LNCaP clone FGC (cell line): ENCODE results near the gene IGF2BP3.

Source experiments
- DNase-seq: peaks from one replicate; pipeline ENCODE4 v3.0.0-alpha.2; 2011; ENCODE audit warnings: low read depth
- H3K4me3 ChIP-seq: 2 replicates; pipeline ENCODE4 v1.5.1; 2011; ENCODE audit warnings: mild to moderate bottlenecking, low read depth, low read length, control low read depth
- TF ChIP-seq, protein P1 (sequence below): IDR thresholded peaks from 2 replicates; pipeline ENCODE4 v1.5.1; 2012; ENCODE audit warnings: mild to moderate bottlenecking; ENCODE audit not compliant: control insufficient read depth, insufficient read depth; ENCODE audit errors: extremely low read depth

Gene IGF2BP3

DNA sequence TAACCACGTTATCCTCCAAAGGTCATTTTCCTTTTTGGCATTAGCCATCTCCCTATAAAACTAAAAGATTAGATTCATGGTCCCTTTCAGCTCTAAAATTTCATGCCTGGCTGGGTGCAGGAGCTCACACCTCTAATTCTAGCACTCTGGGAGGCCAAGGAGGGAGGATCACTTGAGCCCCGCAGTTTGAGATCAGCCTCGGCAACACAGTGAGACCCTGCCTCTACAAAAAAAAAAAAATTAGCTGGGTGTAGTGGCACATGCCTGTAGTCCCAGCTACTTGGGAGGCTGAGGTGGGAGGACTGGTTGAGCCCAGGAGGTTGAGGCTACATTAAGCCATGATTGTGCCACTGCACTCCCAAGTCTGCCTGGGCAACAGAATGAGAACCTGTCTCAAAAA is 114.1 kb downstream of the IGF2BP3 start:
- no peak overlapping the region for H3K4me3 ChIP-seq
- TF ChIP-seq, protein P1, sequence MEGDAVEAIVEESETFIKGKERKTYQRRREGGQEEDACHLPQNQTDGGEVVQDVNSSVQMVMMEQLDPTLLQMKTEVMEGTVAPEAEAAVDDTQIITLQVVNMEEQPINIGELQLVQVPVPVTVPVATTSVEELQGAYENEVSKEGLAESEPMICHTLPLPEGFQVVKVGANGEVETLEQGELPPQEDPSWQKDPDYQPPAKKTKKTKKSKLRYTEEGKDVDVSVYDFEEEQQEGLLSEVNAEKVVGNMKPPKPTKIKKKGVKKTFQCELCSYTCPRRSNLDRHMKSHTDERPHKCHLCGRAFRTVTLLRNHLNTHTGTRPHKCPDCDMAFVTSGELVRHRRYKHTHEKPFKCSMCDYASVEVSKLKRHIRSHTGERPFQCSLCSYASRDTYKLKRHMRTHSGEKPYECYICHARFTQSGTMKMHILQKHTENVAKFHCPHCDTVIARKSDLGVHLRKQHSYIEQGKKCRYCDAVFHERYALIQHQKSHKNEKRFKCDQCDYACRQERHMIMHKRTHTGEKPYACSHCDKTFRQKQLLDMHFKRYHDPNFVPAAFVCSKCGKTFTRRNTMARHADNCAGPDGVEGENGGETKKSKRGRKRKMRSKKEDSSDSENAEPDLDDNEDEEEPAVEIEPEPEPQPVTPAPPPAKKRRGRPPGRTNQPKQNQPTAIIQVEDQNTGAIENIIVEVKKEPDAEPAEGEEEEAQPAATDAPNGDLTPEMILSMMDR = no peak
- no peak for DNase-seq

- no peak for DNase-seq
- TF ChIP-seq, protein P1 = no peak
- no peak overlapping the region for H3K4me3 ChIP-seq
Measured at GRCh38 chr7:23353172-23353571, 117.1 kb downstream of the IGF2BP3 start.

GRCh38 chr7:23350466-23350865 is 119.8 kb downstream of the IGF2BP3 start:
- H3K4me3 ChIP-seq = no peak overlapping the region
- no peak for DNase-seq
- TF ChIP-seq, protein P1 = no peak

DNA sequence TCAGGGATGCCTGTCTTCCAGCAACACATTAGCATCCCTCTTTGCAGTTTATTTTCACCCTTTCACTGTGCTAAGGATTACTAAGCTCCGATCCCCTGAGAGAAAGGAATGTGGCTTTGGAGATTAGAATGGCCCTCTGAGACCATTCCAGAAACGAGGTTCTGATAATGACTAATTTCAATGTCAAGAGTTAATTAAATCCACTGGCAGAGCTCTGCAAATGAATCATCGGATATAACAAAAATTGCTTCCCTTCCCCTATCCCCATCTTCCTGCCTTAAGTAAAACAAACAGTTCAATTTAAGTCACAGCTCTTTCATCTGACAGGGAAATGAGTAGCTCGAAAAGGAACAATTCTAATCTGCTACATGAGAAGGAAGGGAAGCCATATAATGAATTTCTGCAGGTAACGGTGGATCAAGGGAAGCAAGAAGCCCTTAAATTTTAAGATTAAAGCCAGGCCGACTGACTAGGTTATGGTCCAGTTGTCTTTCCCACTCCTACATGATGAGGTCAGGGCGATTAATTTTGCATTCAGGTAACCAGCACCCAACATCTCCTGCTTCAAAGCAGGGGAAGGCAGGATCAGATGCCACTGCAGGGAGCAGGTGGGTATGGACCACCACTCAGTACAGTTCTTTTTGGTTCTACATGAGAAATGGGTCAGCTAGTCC is 120.7 kb downstream of the IGF2BP3 start:
- DNase-seq = no peak
- H3K4me3 ChIP-seq = no peak overlapping the region
- TF ChIP-seq, protein P1 = no peak

GRCh38 chr7:23347682-23348180 is 122.6 kb downstream of the IGF2BP3 start:
- H3K4me3 ChIP-seq = no peak overlapping the region
- TF ChIP-seq, protein P1 = no peak
- DNase-seq = peak; percentile 28

GRCh38 chr7:23347033-23347681 is 123.1 kb downstream of the IGF2BP3 start:
- no peak for DNase-seq
- TF ChIP-seq, protein P1 = no peak
- no peak overlapping the region for H3K4me3 ChIP-seq
